ENCODE measurements around the gene COMMD1.

COMMD1 gene

DNA sequence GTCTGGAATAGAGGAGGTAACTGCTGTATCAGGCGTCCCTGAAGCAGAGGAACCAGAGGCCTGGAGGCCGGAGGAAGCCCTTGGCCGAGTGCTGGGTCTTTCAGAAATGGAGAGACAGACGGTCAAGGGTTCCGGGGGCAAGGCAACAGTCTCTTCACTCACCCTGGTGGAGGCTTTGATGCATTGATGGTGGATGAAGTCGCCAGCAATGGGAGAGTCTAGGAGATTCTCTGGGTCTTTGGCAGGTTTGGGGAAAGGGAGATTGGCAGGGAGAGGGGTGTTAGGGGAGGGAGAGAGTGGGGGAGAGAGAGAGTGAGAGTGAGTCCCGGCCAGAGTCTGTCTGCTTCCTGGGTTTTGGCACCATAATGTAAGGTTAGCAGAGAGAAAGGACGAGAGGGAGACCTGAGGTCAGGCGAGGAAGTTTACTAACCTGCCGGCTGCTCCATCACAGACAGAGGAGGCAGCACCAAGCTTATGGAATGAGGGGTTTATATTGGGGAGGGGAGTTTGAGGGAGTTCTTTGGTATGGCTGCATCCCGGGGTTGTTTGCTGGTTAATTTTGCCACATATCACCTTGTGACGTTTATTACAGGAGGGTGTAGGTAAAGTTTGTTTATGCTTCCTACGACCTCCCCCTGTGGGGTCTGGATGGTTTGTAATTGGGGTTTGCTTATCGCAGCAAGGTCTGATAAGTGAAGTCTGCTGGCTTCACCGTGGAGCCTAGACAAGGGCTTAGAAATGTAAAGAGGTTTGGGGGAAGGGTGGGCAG lies 19.6 kb downstream of the COMMD1 start:
- Histone ChIP-seq H3K9me3 (ENCODE audit: insufficient read depth, low read length) (no peaks in the 10 kb centered on the region), H3K36me3 (ENCODE audit: low read length) (no peaks in the 10 kb centered on the region), H2AFZ (ENCODE audit: low read depth, low read length, severe bottlenecking) (no peak overlapping the region), H3K9me2 (replicated peaks; ENCODE audit: insufficient read depth, low read length) (no peaks in the 10 kb centered on the region), H3K4me2 (ENCODE audit: low read depth, low read length, poor library complexity, severe bottlenecking) (no peak overlapping the region), H4K20me1 (ENCODE audit: low read depth, low read length) (no peaks in the 10 kb centered on the region), H3K9ac (ENCODE audit: low read length) (no peak overlapping the region), H3K27ac (ENCODE audit: low read depth, low read length) (no peak overlapping the region), H3K79me2 (ENCODE audit: insufficient read depth, low read length) (no peaks in the 10 kb centered on the region), H3K4me3 (ENCODE audit: insufficient read depth, low read length, poor library complexity, severe bottlenecking) (no peak overlapping the region), H3K27me3 (ENCODE audit: low read length) (no peaks in the 10 kb centered on the region), H3F3A (ENCODE audit: insufficient read depth) (no peaks in the 10 kb centered on the region)
- TF ChIP-seq, protein P1, sequence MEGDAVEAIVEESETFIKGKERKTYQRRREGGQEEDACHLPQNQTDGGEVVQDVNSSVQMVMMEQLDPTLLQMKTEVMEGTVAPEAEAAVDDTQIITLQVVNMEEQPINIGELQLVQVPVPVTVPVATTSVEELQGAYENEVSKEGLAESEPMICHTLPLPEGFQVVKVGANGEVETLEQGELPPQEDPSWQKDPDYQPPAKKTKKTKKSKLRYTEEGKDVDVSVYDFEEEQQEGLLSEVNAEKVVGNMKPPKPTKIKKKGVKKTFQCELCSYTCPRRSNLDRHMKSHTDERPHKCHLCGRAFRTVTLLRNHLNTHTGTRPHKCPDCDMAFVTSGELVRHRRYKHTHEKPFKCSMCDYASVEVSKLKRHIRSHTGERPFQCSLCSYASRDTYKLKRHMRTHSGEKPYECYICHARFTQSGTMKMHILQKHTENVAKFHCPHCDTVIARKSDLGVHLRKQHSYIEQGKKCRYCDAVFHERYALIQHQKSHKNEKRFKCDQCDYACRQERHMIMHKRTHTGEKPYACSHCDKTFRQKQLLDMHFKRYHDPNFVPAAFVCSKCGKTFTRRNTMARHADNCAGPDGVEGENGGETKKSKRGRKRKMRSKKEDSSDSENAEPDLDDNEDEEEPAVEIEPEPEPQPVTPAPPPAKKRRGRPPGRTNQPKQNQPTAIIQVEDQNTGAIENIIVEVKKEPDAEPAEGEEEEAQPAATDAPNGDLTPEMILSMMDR (IDR thresholded peaks at IDR 0.05; ENCODE audit: insufficient read depth, low read length, poor library complexity, severe bottlenecking): no peak
- no peak for TF ChIP-seq EZH2phosphoT487 (conservative IDR thresholded peaks at IDR 0.05; ENCODE audit: low read length)

DNA sequence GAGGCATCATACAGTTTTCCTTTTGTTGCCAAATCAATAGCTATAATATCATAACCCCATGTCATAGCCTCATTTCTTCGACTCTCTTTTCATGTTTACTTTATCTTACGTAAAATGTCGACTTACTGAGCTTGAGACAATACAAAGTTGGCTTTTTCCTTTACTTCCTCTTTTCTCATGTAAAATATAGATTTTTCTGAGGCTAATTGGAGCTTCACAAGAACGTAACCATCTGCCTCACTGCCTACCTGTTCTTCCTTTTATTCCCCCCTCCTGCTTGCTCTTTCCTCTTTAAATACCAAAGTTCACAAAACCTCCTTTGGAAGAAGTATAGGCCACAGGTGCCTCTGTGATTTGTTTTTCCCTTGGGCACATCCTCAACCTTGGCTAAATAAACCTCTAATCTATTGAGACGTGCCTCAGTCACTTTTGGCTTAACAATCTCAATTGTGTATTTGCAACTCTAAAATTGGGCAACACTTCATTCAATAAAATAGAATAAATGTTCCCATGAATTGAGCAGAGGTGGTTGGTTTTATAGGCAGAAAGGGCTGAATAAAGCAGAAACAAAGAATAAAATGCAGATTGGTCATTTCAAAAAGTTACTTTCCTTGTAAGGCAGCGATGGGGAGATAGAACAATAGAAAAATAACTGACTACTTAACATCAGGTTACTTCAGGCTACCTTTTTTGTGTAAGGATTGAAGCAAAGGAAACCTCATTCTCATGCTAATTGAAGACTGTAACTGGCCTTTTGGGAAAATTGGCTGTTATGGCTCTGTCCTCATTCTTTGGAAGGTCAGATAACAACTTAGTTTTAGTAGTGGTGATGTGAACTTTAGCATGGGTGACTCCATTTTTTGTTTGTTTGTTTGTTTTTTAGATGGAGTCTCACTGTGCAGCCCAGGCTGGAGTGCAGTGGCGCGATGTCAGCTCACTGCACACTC lies 21.3 kb downstream of the COMMD1 start:
- Histone ChIP-seq H3K9me2 (replicated peaks; ENCODE audit: insufficient read depth, low read length) (no peaks in the 10 kb centered on the region), H3K27ac (ENCODE audit: low read depth, low read length) (no peak overlapping the region), H3K9me3 (ENCODE audit: insufficient read depth, low read length) (no peaks in the 10 kb centered on the region), H3K4me2 (ENCODE audit: low read depth, low read length, poor library complexity, severe bottlenecking) (no peak overlapping the region), H3F3A (ENCODE audit: insufficient read depth) (no peaks in the 10 kb centered on the region), H3K36me3 (ENCODE audit: low read length) (no peaks in the 10 kb centered on the region), H4K20me1 (ENCODE audit: low read depth, low read length) (no peaks in the 10 kb centered on the region), H3K9ac (ENCODE audit: low read length) (no peak overlapping the region), H3K79me2 (ENCODE audit: insufficient read depth, low read length) (no peaks in the 10 kb centered on the region), H3K4me3 (ENCODE audit: insufficient read depth, low read length, poor library complexity, severe bottlenecking) (no peak overlapping the region), H3K27me3 (ENCODE audit: low read length) (no peaks in the 10 kb centered on the region), H2AFZ (ENCODE audit: low read depth, low read length, severe bottlenecking) (no peak overlapping the region)
- TF ChIP-seq, protein P1 (IDR thresholded peaks at IDR 0.05; ENCODE audit: insufficient read depth, low read length, poor library complexity, severe bottlenecking): no peak
- no peak for TF ChIP-seq EZH2phosphoT487 (conservative IDR thresholded peaks at IDR 0.05; ENCODE audit: low read length)

DNA sequence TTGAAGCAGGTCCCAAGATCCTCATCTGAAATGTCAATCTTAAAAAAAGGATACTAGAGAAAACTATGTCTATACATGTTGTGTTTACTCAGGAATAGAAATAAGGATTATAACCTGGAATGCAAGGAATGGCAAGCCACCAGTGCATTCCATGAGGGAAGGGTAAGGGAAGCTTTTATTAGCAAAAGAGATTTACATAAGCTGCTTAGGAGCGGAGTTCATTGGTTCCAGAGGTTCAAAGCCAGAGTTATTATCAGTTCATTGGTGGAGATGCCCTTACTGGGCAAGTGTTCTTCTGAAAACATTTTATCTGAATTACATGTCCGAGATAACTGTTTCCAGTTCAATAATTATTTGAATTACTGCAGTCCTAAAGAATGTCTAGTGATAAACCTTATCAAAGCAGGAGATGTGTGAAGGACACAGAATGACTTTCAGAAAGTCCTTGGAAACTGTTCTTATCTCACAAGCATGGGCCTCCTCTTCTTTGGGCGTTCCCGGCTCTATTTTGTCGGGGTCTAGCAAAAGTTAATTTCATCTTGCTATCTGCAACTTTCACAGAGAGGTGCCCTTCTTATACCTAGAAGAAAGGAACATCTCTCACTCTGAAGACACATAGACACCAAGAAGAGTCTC lies 23.5 kb downstream of the COMMD1 start:
- no peak overlapping the region for H2AFZ ChIP-seq (ENCODE audit: low read depth, low read length, severe bottlenecking)
- no peaks in the 10 kb centered on the region for H3K9me2 ChIP-seq (replicated peaks; ENCODE audit: insufficient read depth, low read length)
- no peaks in the 10 kb centered on the region for H4K20me1 ChIP-seq (ENCODE audit: low read depth, low read length)
- no peaks in the 10 kb centered on the region for H3K79me2 ChIP-seq (ENCODE audit: insufficient read depth, low read length)
- TF ChIP-seq, protein P1 (IDR thresholded peaks at IDR 0.05; ENCODE audit: insufficient read depth, low read length, poor library complexity, severe bottlenecking): no peak
- no peak for TF ChIP-seq EZH2phosphoT487 (conservative IDR thresholded peaks at IDR 0.05; ENCODE audit: low read length)
- no peak overlapping the region for H3K4me2 ChIP-seq (ENCODE audit: low read depth, low read length, poor library complexity, severe bottlenecking)
- no peak overlapping the region for H3K27ac ChIP-seq (ENCODE audit: low read depth, low read length)
- H3K27me3 ChIP-seq (ENCODE audit: low read length): no peaks in the 10 kb centered on the region
- no peaks in the 10 kb centered on the region for H3K9me3 ChIP-seq (ENCODE audit: insufficient read depth, low read length)
- no peaks in the 10 kb centered on the region for H3K36me3 ChIP-seq (ENCODE audit: low read length)
- no peak overlapping the region for H3K9ac ChIP-seq (ENCODE audit: low read length)
- no peak overlapping the region for H3K4me3 ChIP-seq (ENCODE audit: insufficient read depth, low read length, poor library complexity, severe bottlenecking)
- H3F3A ChIP-seq (ENCODE audit: insufficient read depth): no peaks in the 10 kb centered on the region

Data from SU-DHL-6 (cell line).